Activated CD8-positive, alpha-beta memory T cell treated with anti-CD3 and anti-CD28 coated beads, Interleukin-2, amount 10 ng/mL, durations not matched to agents 7 days and 5 days (primary cell): ENCODE data around the gene DPP6. TPM values are rescaled to one million over a fixed set of nuclear protein-coding genes. Genes with fewer than 3 reads are reported as not detected.
A peak's percentile ranks its signal among the peaks of the same experiment; 100 is the strongest.

Experiments
- ATAC-seq: fragments of 150-1000 bp; cut with Tn5 transposase; one replicate; pipeline ENCODE4 v1.10.0; 2021; ENCODE audit warnings: moderate library complexity
- CTCF ChIA-PET: fragments of 350-600 bp; sonication (Branson Sonifier 250); formaldehyde crosslinking; loops from one replicate; lab custom pipeline; 2021; ENCODE audit warnings: antibody characterized with exemption; lab: Charles Lee
- DNase-seq: peaks from one replicate; pipeline ENCODE4 v3.0.0-alpha.2; 2020
- H3K27ac Mint-ChIP-seq: one replicate; pipeline ENCODE4 v1.8.0; 2021; ENCODE audit warnings: mild to moderate bottlenecking, mixed read lengths
- H3K27me3 Mint-ChIP-seq: one replicate; pipeline ENCODE4 v1.8.0; 2021; ENCODE audit warnings: mixed read lengths
- H3K36me3 Mint-ChIP-seq: one replicate; pipeline ENCODE4 v1.8.0; 2021; ENCODE audit warnings: mild to moderate bottlenecking, mixed read lengths
- H3K4me1 Mint-ChIP-seq: one replicate; pipeline ENCODE4 v1.8.0; 2021; ENCODE audit warnings: mixed read lengths
- H3K4me3 Mint-ChIP-seq: one replicate; pipeline ENCODE4 v1.8.0; 2021; ENCODE audit warnings: mild to moderate bottlenecking, moderate library complexity, mixed read lengths
- H3K9me3 Mint-ChIP-seq: one replicate; pipeline ENCODE4 v1.8.0; 2022; ENCODE audit warnings: low read depth, mixed read lengths
- total RNA-seq, 2 experiments: library from RNA; stranded (reverse); gene quantifications; one replicate each; pipeline ENCODE4 v1.2.3, GENCODE V29; 2021

The DPP6 gene
- total RNA-seq, 2 experiments from 2014 or later: not detected

GRCh38 chr7:154910125-154910524, 857.9 kb downstream of the DPP6 start:
- H3K36me3 Mint-ChIP-seq: no peaks in the 10 kb centered on the region
- CTCF ChIA-PET: no interaction called here
- H3K4me3 Mint-ChIP-seq: no peak overlapping the region
- H3K9me3 Mint-ChIP-seq: peaks cover 2% of the 10 kb centered on the region
- peaks cover 8% of the 10 kb centered on the region for H3K4me1 Mint-ChIP-seq
- ATAC-seq: no peak
- no peak overlapping the region for H3K27ac Mint-ChIP-seq
- H3K27me3 Mint-ChIP-seq: peaks cover 11% of the 10 kb centered on the region
- no peak for DNase-seq

DNA sequence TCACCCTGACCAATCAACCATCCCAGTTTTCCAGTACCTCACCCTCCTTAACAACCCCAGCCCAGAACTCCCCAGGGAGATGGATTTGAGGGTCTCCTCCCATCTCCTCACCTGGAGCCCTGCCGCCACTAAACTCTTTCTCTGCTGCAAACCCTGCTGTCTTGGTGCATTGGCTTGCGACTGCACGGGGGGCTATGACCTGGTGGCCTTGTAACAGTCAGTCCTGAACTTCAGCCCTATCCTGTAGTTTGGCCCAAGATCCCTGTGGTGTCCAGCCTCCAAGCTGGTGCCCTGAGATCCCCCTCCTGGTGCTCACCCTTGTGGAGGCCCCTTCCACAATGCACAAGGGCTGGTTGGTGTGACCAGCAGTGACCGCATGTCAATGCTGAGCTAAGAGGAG, 858.8 kb downstream of the DPP6 start:
- DNase-seq: no peak
- peaks cover 15% of the 10 kb centered on the region for H3K27me3 Mint-ChIP-seq
- H3K9me3 Mint-ChIP-seq: peaks cover 2% of the 10 kb centered on the region
- no peak for ATAC-seq
- CTCF ChIA-PET: interaction anchor here (1.2 to 1.5 kb wide), 2 partner anchors 17 to 97 kb away, joined by 4 to 7 read pairs; no protein-coding TSS in a partner anchor
- H3K27ac Mint-ChIP-seq: no peak overlapping the region
- H3K36me3 Mint-ChIP-seq: no peaks in the 10 kb centered on the region
- H3K4me3 Mint-ChIP-seq: no peak overlapping the region
- H3K4me1 Mint-ChIP-seq: peaks cover 8% of the 10 kb centered on the region

DNA sequence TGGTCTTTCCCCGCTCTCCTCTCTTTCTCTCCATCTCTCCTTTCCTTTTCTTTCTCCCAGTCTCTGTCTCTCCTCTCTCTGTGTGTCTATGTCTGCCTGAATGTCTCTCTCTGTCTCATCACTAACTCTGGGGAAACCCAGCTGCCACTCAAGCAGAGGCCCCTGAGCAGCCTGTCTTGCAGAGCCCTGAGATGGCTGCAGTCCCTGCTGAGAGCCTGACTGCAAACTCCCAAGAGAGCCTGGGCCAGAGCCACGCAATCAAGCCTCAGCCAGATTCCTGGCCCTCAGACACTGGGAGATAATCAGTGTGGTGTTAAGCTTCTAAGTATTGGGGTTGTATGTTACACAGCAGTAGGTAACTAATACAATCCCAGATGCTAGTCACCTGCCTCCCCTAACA, 859.2 kb downstream of the DPP6 start:
- Mint-ChIP-seq H3K9me3 (peaks cover 2% of the 10 kb centered on the region), H3K4me1 (peaks cover 8% of the 10 kb centered on the region), H3K36me3 (no peaks in the 10 kb centered on the region), H3K4me3 (no peak overlapping the region), H3K27ac (no peak overlapping the region), H3K27me3 (peaks cover 15% of the 10 kb centered on the region)
- CTCF ChIA-PET: interaction anchor here (1.2 to 1.5 kb wide), 2 partner anchors 16 to 97 kb away, joined by 4 to 7 read pairs; no protein-coding TSS in a partner anchor
- DNase-seq: no peak
- no peak for ATAC-seq

DNA sequence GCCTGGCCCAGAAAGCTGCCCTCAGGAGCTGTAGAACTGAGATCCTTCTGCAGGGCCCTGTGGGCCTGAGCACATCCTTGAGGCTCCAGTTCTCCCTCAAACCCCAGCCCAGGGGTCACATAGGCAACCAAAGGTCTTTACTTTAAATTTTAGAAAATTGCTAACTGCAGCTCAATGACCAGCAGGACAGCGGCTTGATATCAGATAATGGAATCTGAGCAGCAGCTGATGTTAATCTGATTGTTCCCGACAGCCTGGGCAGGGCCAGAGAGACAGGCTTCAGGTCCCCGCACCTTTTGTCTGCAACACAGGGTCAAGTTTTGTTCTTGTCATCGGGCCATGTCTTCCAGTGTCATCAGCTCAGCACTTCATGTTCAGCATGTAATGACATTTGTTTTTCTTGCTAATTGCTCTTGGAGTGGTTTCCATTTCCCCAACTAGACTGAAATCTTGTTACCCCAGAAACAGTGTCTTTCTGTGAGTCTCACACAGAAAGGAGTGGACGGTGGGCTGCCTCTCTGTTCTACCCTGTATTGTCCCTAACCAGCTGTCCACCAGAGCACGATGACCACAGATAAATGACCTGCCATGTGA, 859.8 kb downstream of the DPP6 start:
- H3K9me3 Mint-ChIP-seq: peaks cover 2% of the 10 kb centered on the region
- no peak for DNase-seq
- CTCF ChIA-PET: interaction anchor here (0.7 to 1.5 kb wide), 4 partner anchors 16 to 653 kb away, joined by 3 to 7 read pairs (median 4); no protein-coding TSS in a partner anchor
- peaks cover 8% of the 10 kb centered on the region for H3K4me1 Mint-ChIP-seq
- peaks cover 15% of the 10 kb centered on the region for H3K27me3 Mint-ChIP-seq
- no peak for ATAC-seq
- no peak overlapping the region for H3K4me3 Mint-ChIP-seq
- H3K36me3 Mint-ChIP-seq: no peaks in the 10 kb centered on the region
- no peak overlapping the region for H3K27ac Mint-ChIP-seq

DNA sequence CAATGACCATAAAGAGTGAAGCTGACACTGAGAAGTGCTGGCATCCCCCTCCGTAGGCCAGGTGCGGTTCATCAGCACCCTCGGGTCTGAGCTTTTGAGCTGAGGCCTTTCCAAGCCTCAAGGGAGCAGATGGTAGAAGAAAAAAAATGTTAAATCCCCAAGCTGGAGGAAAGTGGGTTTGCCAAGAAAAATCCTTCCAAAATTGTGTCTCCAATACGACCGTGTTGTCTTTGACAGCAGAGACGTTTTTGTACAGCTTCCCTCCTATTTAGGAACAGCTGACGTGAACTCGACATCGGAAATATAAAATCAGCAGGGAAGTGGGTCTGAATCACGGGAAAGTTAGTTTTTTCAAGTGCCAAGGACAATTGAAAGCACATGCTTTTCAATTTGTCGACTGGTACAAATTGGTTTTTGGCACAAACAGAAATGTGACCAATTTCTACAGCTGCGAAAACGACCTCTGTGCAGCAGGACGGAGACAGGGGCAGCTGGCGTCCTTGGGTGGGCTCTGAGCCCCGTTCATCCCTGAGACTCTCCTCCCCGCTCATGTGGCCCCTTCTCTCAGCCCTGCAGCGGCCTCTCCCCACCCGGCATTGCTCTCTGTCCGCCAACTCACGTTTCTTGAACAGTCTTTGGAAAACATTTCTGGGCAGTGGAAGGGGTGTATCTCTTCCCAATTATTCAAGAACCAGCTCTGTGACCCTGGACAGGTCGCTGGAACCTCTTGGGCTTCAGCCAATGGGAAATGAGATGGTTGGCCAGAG, 860.9 kb downstream of the DPP6 start:
- no peak overlapping the region for H3K27ac Mint-ChIP-seq
- peaks cover 2% of the 10 kb centered on the region for H3K9me3 Mint-ChIP-seq
- CTCF ChIA-PET: interaction anchor here (0.6 to 3.3 kb wide), 19 partner anchors 8 to 865 kb away, joined by 3 to 41 read pairs (median 4); no protein-coding TSS in a partner anchor
- DNase-seq: no peak
- no peak for ATAC-seq
- H3K27me3 Mint-ChIP-seq: peaks cover 15% of the 10 kb centered on the region
- H3K4me1 Mint-ChIP-seq: peaks cover 6% of the 10 kb centered on the region
- no peaks in the 10 kb centered on the region for H3K36me3 Mint-ChIP-seq
- no peak overlapping the region for H3K4me3 Mint-ChIP-seq

- H3K36me3 Mint-ChIP-seq: no peaks in the 10 kb centered on the region
- H3K4me1 Mint-ChIP-seq: peaks cover 4% of the 10 kb centered on the region
- peak; percentile 99 for ATAC-seq
- H3K4me3 Mint-ChIP-seq: peak overlapping the region; percentile 36
- H3K27me3 Mint-ChIP-seq: peaks cover 15% of the 10 kb centered on the region
- peaks cover 2% of the 10 kb centered on the region for H3K9me3 Mint-ChIP-seq
- peak; percentile 89 for DNase-seq
- H3K27ac Mint-ChIP-seq: no peak overlapping the region
- CTCF ChIA-PET: interaction anchor here (0.8 to 3.3 kb wide), 22 partner anchors 9 to 672 kb away, joined by 3 to 41 read pairs (median 4); no protein-coding TSS in a partner anchor
Observed at GRCh38 chr7:154913638-154914307, 861.6 kb downstream of the DPP6 start.

GRCh38 chr7:154914308-154914995, 862.3 kb downstream of the DPP6 start:
- DNase-seq (no peak), ATAC-seq (peak; percentile 10)
- Mint-ChIP-seq H3K36me3 (no peaks in the 10 kb centered on the region), H3K4me3 (no peak overlapping the region), H3K9me3 (peaks cover 2% of the 10 kb centered on the region), H3K27me3 (peaks cover 15% of the 10 kb centered on the region), H3K4me1 (peaks cover 4% of the 10 kb centered on the region), H3K27ac (no peak overlapping the region)
- CTCF ChIA-PET: interaction anchor here (0.8 to 3.3 kb wide), 17 partner anchors 9 to 672 kb away, joined by 3 to 41 read pairs (median 4); no protein-coding TSS in a partner anchor

- peaks cover 17% of the 10 kb centered on the region for H3K27me3 Mint-ChIP-seq
- H3K4me1 Mint-ChIP-seq: peaks cover 4% of the 10 kb centered on the region
- ATAC-seq: no peak
Observed at GRCh38 chr7:154914996-154915380, 862.8 kb downstream of the DPP6 start.

DNA sequence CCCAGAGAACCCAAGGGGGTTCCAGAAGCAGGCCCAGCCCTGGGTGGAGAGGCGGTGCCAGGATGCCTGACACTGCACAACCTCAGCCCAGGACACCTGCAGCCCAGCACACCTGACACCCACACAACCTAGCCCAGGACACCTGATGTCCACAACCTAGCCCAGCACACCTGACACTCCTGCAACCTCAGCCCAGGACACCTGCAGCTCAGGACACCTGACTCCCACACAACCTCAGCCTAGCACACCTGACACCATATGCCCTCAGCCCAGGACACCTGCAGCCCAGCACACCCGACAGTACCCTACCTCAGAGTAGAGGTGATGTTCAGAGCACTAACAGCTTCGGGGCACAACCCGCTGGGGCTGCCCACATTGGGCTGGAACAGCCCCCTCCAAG, 863.4 kb downstream of the DPP6 start:
- Mint-ChIP-seq H3K27me3 (peaks cover 17% of the 10 kb centered on the region), H3K4me1 (peaks cover 4% of the 10 kb centered on the region), H3K27ac (no peak overlapping the region), H3K36me3 (no peaks in the 10 kb centered on the region), H3K9me3 (peaks cover 2% of the 10 kb centered on the region), H3K4me3 (no peak overlapping the region)
- no peak for DNase-seq
- CTCF ChIA-PET: interaction anchor here (1.4 to 3.3 kb wide), 3 partner anchors 13 to 429 kb away, joined by 4 to 41 read pairs (median 23); no protein-coding TSS in a partner anchor
- ATAC-seq: no peak

More at GRCh38 chr7:154914996-154915380, 862.8 kb downstream of the DPP6 start:
- H3K4me3 Mint-ChIP-seq: no peak overlapping the region
- no peaks in the 10 kb centered on the region for H3K36me3 Mint-ChIP-seq
- no peak overlapping the region for H3K27ac Mint-ChIP-seq
- no peak for DNase-seq
- CTCF ChIA-PET: interaction anchor here (1.2 to 3.3 kb wide), 7 partner anchors 9 to 463 kb away, joined by 3 to 41 read pairs (median 5); no protein-coding TSS in a partner anchor
- peaks cover 2% of the 10 kb centered on the region for H3K9me3 Mint-ChIP-seq

- Mint-ChIP-seq H3K27ac (no peak overlapping the region), H3K4me1 (peaks cover 4% of the 10 kb centered on the region), H3K4me3 (no peak overlapping the region), H3K27me3 (peaks cover 17% of the 10 kb centered on the region), H3K36me3 (no peaks in the 10 kb centered on the region), H3K9me3 (peaks cover under 1% of the 10 kb centered on the region)
- DNase-seq (no peak), ATAC-seq (no peak)
- CTCF ChIA-PET: interaction anchor here (1.4 kb wide), 1 partner anchor 274 kb away, joined by 4 read pairs; no protein-coding TSS in a partner anchor
Observed at GRCh38 chr7:154916381-154916780, 864.2 kb downstream of the DPP6 start.

DNA sequence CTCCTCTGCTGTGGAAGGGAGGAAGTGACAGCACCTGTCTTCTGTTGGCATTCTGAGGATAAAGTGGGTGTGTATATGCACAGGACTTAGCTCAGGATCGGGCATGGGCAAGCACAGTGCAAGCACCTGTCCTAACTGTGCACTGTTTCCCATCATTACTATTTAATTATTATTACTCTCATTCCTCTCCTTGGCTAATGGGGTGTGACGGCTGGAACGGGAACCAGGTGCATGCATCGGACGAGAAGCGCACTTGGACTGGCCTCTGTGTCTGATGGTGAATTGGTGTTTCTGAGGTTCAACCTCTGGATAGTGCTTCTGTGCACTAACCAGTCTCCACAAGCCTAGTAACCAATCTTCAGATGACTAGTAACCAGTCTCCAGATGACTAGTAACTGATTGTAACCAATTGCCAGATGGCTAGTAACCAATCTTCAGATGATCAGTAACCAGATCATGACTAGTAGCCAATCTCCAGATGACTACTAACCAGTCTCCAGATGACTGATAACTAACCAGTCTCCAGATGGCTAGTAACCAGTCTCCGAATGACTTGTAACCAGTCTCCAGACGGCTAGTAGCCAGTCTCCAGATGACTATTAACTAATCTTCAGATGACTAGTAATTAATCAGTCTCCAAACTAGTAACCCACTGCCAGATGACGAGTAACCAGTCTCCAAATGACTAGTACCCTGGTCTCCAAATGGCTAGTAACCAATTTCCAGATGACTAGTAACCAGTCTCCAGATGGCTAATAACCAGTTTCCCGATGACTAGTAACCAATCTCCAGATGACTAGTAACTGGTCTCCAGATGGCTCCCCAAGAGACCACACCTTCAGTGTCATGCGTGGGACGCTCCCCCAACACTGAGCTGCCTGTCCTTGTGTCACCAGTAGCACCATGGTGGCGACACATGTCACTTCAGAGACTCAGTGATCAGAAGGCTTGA, 864.9 kb downstream of the DPP6 start:
- DNase-seq: peak; percentile 38
- Mint-ChIP-seq H3K27me3 (peaks cover 19% of the 10 kb centered on the region), H3K4me1 (peaks cover 4% of the 10 kb centered on the region), H3K4me3 (no peak overlapping the region), H3K9me3 (no peaks in the 10 kb centered on the region), H3K36me3 (no peaks in the 10 kb centered on the region), H3K27ac (no peak overlapping the region)
- no peak for ATAC-seq
- CTCF ChIA-PET: interaction anchor here (0.7 to 1.3 kb wide), 2 partner anchors 11 to 428 kb away, joined by 4 to 9 read pairs; no protein-coding TSS in a partner anchor

- H3K27ac Mint-ChIP-seq: no peak overlapping the region
- H3K4me1 Mint-ChIP-seq: peaks cover 4% of the 10 kb centered on the region
- no peak overlapping the region for H3K4me3 Mint-ChIP-seq
- CTCF ChIA-PET: interaction anchor here (0.7 to 1.3 kb wide), 2 partner anchors 10 to 427 kb away, joined by 4 to 9 read pairs; no protein-coding TSS in a partner anchor
- no peaks in the 10 kb centered on the region for H3K36me3 Mint-ChIP-seq
- no peaks in the 10 kb centered on the region for H3K9me3 Mint-ChIP-seq
- ATAC-seq: no peak
- peaks cover 23% of the 10 kb centered on the region for H3K27me3 Mint-ChIP-seq
- no peak for DNase-seq
Observed at GRCh38 chr7:154917808-154918160, 865.6 kb downstream of the DPP6 start.
